ENCODE data around the gene PAPSS2.

- TF ChIP-seq POLR2AphosphoS5 (IDR thresholded peaks at IDR 0.05; ENCODE audit: borderline replicate concordance, low read depth, low read length) (no peak), EZH2 (IDR thresholded peaks at IDR 0.05) (no peak)
These were observed 45.7 kb downstream of the PAPSS2 start for GRCh38 chr10:87705339-87705738.

All from SK-N-MC (cell line).